HT1080 (cell line): Measurements from ENCODE around the gene NECTIN2. TPM values are rescaled to one million over a fixed set of nuclear protein-coding genes. Genes with fewer than 3 reads are reported as not detected.
"Not testable (repeated sequence)": the region's sequence is repeated elsewhere in the genome, so short reads cannot be mapped to it uniquely, and the experiment has no call there.

Experiments
- DNase-seq: peaks from one replicate; pipeline ENCODE4 v3.0.0-alpha.2; 2015; ENCODE audit warnings: low read depth
- total RNA-seq: library from RNA; depleted of rRNA; stranded (reverse); fragments of >200 nt; shearing (Covaris generic); gene quantifications from 2 replicates; pipeline ENCODE4 v1.2.3, GENCODE V29; 2014

Gene NECTIN2
- total RNA-seq, 1 experiment from 2014 or later, result 151 TPM

GRCh38 chr19:44882063-44882462 lies 36.0 kb downstream of the NECTIN2 start:
- DNase-seq, result no peak

DNA sequence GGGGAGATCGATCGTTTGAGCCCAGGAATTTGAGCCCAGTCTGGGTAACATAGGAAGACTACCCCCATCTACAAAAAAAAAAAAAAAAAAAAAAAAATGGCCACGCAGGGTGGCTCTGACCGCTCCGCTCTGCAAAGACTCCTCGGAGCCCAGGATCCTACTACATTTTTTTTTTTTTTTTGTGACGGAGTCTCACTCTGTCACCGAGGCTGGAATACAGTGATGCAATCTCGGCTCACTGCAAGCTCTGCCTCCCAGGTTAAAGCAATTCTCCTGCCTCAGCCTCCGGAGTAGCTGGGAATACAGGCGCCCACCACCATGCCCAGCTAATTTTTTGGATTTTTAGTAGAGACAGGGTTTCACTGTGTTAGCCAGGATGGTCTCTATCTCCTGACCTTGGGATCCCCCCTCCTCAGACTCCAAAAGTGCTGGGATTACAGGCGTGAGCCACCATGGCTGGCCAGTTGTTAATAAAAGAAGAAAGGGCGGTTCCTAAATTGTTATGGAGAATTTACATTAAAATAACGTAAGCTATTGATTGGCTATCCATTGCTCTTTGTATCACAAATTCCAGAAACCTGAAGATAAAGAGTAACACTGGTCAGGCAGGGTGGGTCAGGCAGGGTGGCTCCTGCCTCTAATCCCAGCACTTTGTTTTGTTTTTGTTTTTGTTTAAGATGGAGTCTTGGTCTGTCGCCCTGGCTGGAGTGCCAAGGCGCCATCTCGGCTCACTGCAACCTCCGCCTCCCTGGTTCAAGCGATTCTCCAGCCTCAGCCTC lies 36.7 kb downstream of the NECTIN2 start:
- not testable (repeated sequence) for DNase-seq

- no peak for DNase-seq
Measured at GRCh38 chr19:44883922-44884321, 37.8 kb downstream of the NECTIN2 start.

DNA sequence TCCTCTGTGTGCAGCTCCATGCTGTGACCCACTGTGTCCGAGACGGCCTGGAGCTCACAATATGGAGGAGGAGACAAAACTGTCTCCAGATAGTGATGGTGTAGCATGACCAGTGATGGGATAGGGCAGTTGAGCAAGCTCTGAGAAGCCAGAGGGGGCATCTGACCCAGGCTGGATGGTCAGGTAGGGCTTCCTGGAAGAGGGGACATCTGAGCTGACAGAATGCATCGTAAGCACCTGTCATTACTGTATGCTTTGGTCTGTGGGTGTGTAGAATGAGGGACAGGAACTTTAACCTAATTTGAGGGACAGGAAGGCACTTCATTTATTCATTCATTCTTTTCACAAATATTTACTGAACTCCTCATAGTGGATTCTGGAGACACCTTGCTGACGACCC lies 38.5 kb downstream of the NECTIN2 start:
- no peak for DNase-seq

- no peak for DNase-seq
Measured at GRCh38 chr19:44886141-44886540, 40.0 kb downstream of the NECTIN2 start.

DNA sequence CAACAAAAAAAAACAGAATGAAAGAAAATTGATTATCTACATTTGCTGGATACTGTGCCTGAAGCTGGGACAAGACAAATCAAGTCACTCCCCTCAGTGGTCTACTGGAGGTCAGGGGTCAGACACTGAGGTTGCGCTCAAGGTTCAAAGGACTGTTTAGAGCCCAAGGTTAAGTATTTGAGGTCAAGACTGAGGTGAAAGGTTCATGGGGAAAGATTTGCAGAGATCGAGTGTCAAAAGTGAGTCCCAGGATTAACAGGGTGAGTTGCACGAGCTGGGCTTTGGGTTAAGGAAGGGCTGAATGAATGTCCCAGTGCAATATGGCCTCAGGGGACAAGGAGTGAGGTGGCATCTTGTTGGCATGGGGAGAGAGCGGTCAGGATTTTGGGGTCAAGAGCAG lies 41.6 kb downstream of the NECTIN2 start:
- DNase-seq, result no peak

DNA sequence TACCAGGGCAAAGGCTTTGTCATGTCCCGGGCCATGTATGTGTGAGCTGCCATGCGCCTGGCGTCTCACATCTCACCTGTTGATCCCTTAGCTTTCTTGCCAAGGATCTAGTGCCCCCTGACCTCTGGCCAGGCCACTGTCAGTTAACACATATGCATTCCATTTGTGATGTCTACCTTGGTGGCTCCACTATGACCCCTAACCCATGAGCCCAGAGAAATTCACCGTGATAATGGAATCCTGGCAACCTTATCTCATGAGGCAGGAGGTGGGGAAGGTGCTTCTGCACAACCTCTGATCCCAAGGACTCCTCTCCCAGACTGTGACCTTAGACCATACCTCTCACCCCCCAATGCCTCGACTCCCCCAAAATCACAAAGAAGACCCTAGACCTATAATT lies 42.2 kb downstream of the NECTIN2 start:
- DNase-seq, result not testable (repeated sequence)

GRCh38 chr19:44889830-44890365 lies 43.8 kb downstream of the NECTIN2 start:
- DNase-seq, result no peak

DNA sequence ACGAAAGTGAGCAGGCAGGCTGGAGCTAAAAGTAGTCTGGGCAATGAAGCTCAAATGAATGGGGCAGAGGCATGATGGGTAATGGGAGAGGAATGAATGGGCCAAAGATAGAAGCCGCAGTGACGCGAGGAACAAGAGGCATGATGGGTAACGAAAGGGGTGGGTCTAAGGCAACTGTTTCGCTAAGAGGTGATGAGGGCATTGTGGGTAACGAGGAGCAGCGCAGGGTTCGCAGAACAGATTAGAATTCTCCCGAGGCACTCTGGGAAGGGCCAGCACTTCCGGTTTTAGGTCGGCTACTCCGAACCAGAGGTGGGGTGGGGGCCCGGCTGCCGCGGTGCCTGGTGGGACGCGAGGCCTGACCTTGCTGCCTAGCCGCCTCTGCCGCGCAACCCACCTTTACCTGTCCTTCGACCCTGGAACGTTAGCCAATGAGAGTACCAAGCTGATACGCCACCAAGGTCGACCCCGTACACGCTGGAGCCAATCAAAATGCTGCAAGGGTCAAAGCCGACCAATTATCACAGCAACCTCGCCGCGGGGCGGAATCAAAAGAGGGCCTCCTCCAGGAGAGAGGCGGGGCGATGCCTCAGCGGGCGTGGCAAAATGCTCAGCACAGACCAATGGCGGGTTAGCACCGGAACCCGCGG lies 44.4 kb downstream of the NECTIN2 start:
- peak; percentile 100 for DNase-seq

- no peak for DNase-seq
Measured at GRCh38 chr19:44891016-44891882, 45.2 kb downstream of the NECTIN2 start, which contains the start of gene TOMM40. Gene TOMM40 (plus strand): TSS chr19:44891254. CDS start chr19:44891416, 162 bp downstream.

- DNase-seq, result no peak
Measured at GRCh38 chr19:44892932-44893331, 46.8 kb downstream of the NECTIN2 start.

GRCh38 chr19:44893332-44894051 lies 47.4 kb downstream of the NECTIN2 start:
- DNase-seq, result no peak

- no peak for DNase-seq
Measured at GRCh38 chr19:44894052-44894400, 47.9 kb downstream of the NECTIN2 start.

- no peak for DNase-seq
Measured at GRCh38 chr19:44894946-44895345, 48.8 kb downstream of the NECTIN2 start.

DNA sequence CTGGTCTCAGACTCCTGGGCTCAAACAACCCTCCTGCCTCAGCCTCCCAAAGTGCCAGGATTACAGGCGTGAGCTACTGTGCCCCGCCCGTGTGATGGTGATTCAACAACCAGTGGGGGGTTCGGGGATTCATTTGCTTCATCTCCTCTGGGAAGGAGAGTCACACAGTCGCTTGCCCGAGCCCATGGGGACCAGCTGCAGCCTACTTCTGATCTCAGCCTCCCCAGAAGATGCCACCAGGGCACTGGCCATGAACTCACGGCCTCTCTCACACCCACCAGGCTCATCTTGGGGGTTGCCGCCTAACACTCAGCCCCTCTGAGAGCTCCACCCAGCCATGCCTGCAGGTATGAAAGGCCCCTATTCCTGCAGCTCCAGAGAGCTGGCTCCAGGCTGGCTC lies 51.7 kb downstream of the NECTIN2 start:
- no peak for DNase-seq

DNA sequence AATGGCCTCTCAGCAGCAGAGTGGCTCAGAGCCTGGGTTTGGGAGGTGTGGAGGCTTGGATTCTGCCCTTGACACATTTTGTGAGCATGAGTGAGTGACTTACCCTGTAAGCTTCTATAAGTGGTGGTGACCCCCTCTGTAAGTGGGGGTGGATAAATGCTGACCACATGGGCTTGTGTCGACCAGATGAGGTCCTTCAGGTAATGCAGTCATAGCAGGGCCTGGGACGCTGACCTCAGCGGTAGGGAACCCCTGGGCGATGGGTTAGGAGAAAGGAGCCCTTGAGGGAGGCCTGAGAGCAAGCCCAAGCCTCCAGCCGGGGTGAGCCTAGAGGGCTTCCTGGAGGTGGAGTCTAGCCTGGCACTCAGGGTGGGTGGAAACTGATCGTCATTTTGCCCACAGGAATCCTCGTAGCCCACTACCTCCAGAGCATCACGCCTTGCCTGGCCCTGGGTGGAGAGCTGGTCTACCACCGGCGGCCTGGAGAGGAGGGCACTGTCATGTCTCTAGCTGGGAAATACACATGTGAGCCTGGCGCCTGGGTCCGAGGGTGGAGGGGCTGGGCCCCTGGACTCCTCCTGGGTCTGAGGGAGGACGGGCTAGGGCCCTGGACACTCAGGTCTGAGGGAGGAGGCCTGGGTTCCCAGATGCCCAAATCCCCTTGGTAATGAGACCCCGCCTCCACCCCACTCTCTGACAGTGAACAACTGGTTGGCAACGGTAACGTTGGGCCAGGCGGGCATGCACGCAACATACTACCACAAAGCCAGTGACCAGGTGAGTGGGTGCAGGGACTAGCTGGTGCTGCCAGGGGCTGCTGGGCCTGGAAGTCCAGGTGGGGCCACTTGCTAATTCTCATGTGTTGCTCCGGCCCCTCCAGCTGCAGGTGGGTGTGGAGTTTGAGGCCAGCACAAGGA lies 54.5 kb downstream of the NECTIN2 start:
- DNase-seq, result no peak

GRCh38 chr19:44903216-44903601 lies 57.1 kb downstream of the NECTIN2 start:
- DNase-seq, result no peak

GRCh38 chr19:44903602-44904425 lies 57.7 kb downstream of the NECTIN2 start:
- peak; percentile 77 for DNase-seq

DNA sequence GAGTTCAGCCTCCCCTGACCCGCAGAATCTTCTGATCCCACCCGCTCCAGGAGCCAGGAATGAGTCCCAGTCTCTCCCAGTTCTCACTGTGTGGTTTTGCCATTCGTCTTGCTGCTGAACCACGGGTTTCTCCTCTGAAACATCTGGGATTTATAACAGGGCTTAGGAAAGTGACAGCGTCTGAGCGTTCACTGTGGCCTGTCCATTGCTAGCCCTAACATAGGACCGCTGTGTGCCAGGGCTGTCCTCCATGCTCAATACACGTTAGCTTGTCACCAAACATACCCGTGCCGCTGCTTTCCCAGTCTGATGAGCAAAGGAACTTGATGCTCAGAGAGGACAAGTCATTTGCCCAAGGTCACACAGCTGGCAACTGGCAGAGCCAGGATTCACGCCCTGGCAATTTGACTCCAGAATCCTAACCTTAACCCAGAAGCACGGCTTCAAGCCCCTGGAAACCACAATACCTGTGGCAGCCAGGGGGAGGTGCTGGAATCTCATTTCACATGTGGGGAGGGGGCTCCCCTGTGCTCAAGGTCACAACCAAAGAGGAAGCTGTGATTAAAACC lies 58.4 kb downstream of the NECTIN2 start:
- no peak for DNase-seq
